Smooth muscle cell (in vitro differentiated cells): ENCODE data around the gene AMDHD1. TPM values are rescaled to one million over a fixed set of nuclear protein-coding genes. Genes with fewer than 3 reads are reported as not detected.

Experiments used
- DNase-seq: peaks from one replicate; lab custom pipeline; 2025; ENCODE audit not compliant: unreplicated experiment; lab: John Stamatoyannopoulos, UW
- H2AFZ ChIP-seq: fragments of 200-600 bp; sonication (generic); 2 replicates; pipeline ENCODE4 v1.6.0; 2016; ENCODE audit warnings: antibody characterized with exemption, low read depth, mild to moderate bottlenecking
- H3F3A ChIP-seq: fragments of 200-600 bp; sonication (generic); 2 replicates; pipeline ENCODE4 v1.6.0; 2017; ENCODE audit warnings: antibody characterized with exemption, low read depth
- H3K27ac ChIP-seq: fragments of 200-600 bp; sonication (generic); 2 replicates; pipeline ENCODE4 v1.5.1; 2016; ENCODE audit warnings: low read depth, mild to moderate bottlenecking
- H3K27me3 ChIP-seq: fragments of 200-600 bp; sonication (generic); 2 replicates; pipeline ENCODE4 v1.6.1; 2016; ENCODE audit warnings: low read depth, mild to moderate bottlenecking
- H3K36me3 ChIP-seq: fragments of 200-600 bp; sonication (generic); 2 replicates; pipeline ENCODE4 v1.5.1; 2016; ENCODE audit warnings: low read depth
- H3K4me1 ChIP-seq: fragments of 200-600 bp; sonication (generic); 2 replicates; pipeline ENCODE4 v1.5.1; 2016; ENCODE audit warnings: low read depth
- H3K4me2 ChIP-seq: fragments of 200-600 bp; sonication (generic); 2 replicates; pipeline ENCODE4 v1.6.0; 2016; ENCODE audit warnings: mild to moderate bottlenecking
- H3K4me3 ChIP-seq: fragments of 200-600 bp; sonication (generic); 2 replicates; pipeline ENCODE4 v1.5.1; 2016; ENCODE audit warnings: mild to moderate bottlenecking
- H3K79me2 ChIP-seq: fragments of 200-600 bp; sonication (generic); 2 replicates; pipeline ENCODE4 v1.6.0; 2016; ENCODE audit warnings: low read depth, mild to moderate bottlenecking
- H3K9ac ChIP-seq: fragments of 200-600 bp; sonication (generic); 2 replicates; pipeline ENCODE4 v1.6.0; 2016; ENCODE audit warnings: low read depth
- H3K9me3 ChIP-seq: fragments of 200-600 bp; sonication (generic); replicated peaks from 2 replicates; pipeline ENCODE4 v1.5.1; 2016; ENCODE audit warnings: low read depth
- H4K20me1 ChIP-seq: fragments of 200-600 bp; sonication (generic); 2 replicates; pipeline ENCODE4 v1.6.0; 2016; ENCODE audit warnings: low read depth
- CTCF ChIP-seq: fragments of 200-600 bp; sonication (generic); IDR thresholded peaks from 2 replicates; pipeline ENCODE4 v1.5.1; 2017; ENCODE audit warnings: borderline replicate concordance, mild to moderate bottlenecking, antibody characterized with exemption; ENCODE audit not compliant: insufficient read depth, poor library complexity, severe bottlenecking
- WGBS: methylation state at CpG from one replicate; pipeline ENCODE4 v1.1.7; 2016; ENCODE audit warnings: low lambda C conversion rate; 5-methylcytosine and 5-hydroxymethylcytosine counted together
- polyA plus RNA-seq: library from polyadenylated mRNA; unstranded; fragments of >200 nt; fragmentation: Nextera tagmentation; extraction: Ambion mirVana; gene quantifications from 2 replicates; pipeline ENCODE4 v1.2.1, GENCODE V29; 2016
- total RNA-seq: library from RNA; depleted of rRNA; stranded (reverse); fragments of >200 nt; gene quantifications from 2 replicates; pipeline ENCODE4 v1.2.3, GENCODE V29; 2014

Gene AMDHD1
- total and polyA plus RNA-seq, 2 experiments from 2014 or later: 0.18 to 0.25 TPM

GRCh38 chr12:96007729-96008128 is 64.6 kb downstream of the AMDHD1 start:
- no peak for DNase-seq
- Histone ChIP-seq H3K79me2 (no peaks in the 10 kb centered on the region), H3F3A (no peaks in the 10 kb centered on the region), H2AFZ (no peak overlapping the region), H3K9me3 (no peaks in the 10 kb centered on the region), H3K4me3 (no peak overlapping the region), H3K27ac (no peak overlapping the region), H4K20me1 (no peaks in the 10 kb centered on the region), H3K36me3 (peaks cover 13% of the 10 kb centered on the region), H3K27me3 (no peaks in the 10 kb centered on the region), H3K9ac (no peak overlapping the region), H3K4me1 (no peaks in the 10 kb centered on the region), H3K4me2 (no peak overlapping the region)
- no peak for TF ChIP-seq CTCF
- WGBS: 75% methylated on average over 1 of the region's 1 CpG

- H4K20me1 ChIP-seq: no peaks in the 10 kb centered on the region
- H3F3A ChIP-seq: no peaks in the 10 kb centered on the region
- DNase-seq: no peak
- no peak overlapping the region for H3K4me3 ChIP-seq
- H3K4me2 ChIP-seq: no peak overlapping the region
- no peaks in the 10 kb centered on the region for H3K27me3 ChIP-seq
- H2AFZ ChIP-seq: no peak overlapping the region
- no peaks in the 10 kb centered on the region for H3K9me3 ChIP-seq
- H3K36me3 ChIP-seq: peaks cover 12% of the 10 kb centered on the region
- H3K27ac ChIP-seq: no peak overlapping the region
- H3K79me2 ChIP-seq: no peaks in the 10 kb centered on the region
- no peak overlapping the region for H3K9ac ChIP-seq
- 92% methylated on average over 3 of the region's 3 CpGs for WGBS
- H3K4me1 ChIP-seq: no peaks in the 10 kb centered on the region
- TF ChIP-seq CTCF: no peak
Observed at GRCh38 chr12:96014943-96015599, 71.9 kb downstream of the AMDHD1 start.

GRCh38 chr12:96015672-96016071 is 72.5 kb downstream of the AMDHD1 start:
- Histone ChIP-seq H3K27ac (no peak overlapping the region), H3K4me3 (no peak overlapping the region), H3K36me3 (peaks cover 12% of the 10 kb centered on the region), H3K9me3 (no peaks in the 10 kb centered on the region), H2AFZ (no peak overlapping the region), H3K4me2 (no peak overlapping the region), H3F3A (no peaks in the 10 kb centered on the region), H4K20me1 (no peaks in the 10 kb centered on the region), H3K79me2 (no peaks in the 10 kb centered on the region), H3K27me3 (no peaks in the 10 kb centered on the region), H3K4me1 (no peaks in the 10 kb centered on the region), H3K9ac (no peak overlapping the region)
- no peak for TF ChIP-seq CTCF
- 88% methylated on average over 5 of the region's 5 CpGs for WGBS
- DNase-seq: no peak

Other genes with a start within 250 kb of the AMDHD1 start
- 0.49 and 0.94 TPM in 2 replicates for gene NTN4, start 152.6 kb upstream of the AMDHD1 start, total RNA-seq
- 1.8 TPM in 1 of 2 replicates, not detected in the other for gene NTN4, start 152.6 kb upstream of the AMDHD1 start, polyA plus RNA-seq
- gene SNRPF, start 84.4 kb upstream of the AMDHD1 start, total RNA-seq: 16.7 and 28.9 TPM in 2 replicates
- gene SNRPF, start 84.4 kb upstream of the AMDHD1 start, polyA plus RNA-seq: 56.1 and 57.4 TPM in 2 replicates
- gene CCDC38, start 717 bp upstream of the AMDHD1 start, total RNA-seq: not detected in 2 replicates
- gene CCDC38, start 717 bp upstream of the AMDHD1 start, polyA plus RNA-seq: 0.39 TPM in 1 of 2 replicates, not detected in the other
- 0.31 and 0.81 TPM in 2 replicates for gene HAL, start 53.0 kb downstream of the AMDHD1 start, total RNA-seq
- gene HAL, start 53.0 kb downstream of the AMDHD1 start, polyA plus RNA-seq: not detected in 2 replicates
- 68.1 and 74.4 TPM in 2 replicates for gene LTA4H, start 92.3 kb downstream of the AMDHD1 start, total RNA-seq
- 32.4 and 33.9 TPM in 2 replicates for gene LTA4H, start 92.3 kb downstream of the AMDHD1 start, polyA plus RNA-seq